AG09309 (cell line): ENCODE results near the gene POLR3B.
A peak's percentile ranks its signal among the peaks of the same experiment; 100 is the strongest.

Source experiments
- DNase-seq: peaks from one replicate; pipeline ENCODE4 v3.0.0-alpha.2; 2010; ENCODE audit warnings: low read depth
- H3K4me3 ChIP-seq: 2 replicates; pipeline ENCODE4 v1.5.1; 2011; ENCODE audit warnings: mild to moderate bottlenecking, low read depth, low read length, moderate library complexity; ENCODE audit not compliant: control insufficient read depth
- TF ChIP-seq, protein P1 (sequence below): IDR thresholded peaks from 2 replicates; pipeline ENCODE4 v1.5.1; 2011; ENCODE audit warnings: mild to moderate bottlenecking, low read depth, low read length, inconsistent platforms; ENCODE audit not compliant: insufficient read depth, control insufficient read depth; ENCODE audit errors: missing control alignments

POLR3B gene

GRCh38 chr12:106329231-106329982 lies 28.1 kb upstream of the POLR3B start:
- TF ChIP-seq, protein P1, sequence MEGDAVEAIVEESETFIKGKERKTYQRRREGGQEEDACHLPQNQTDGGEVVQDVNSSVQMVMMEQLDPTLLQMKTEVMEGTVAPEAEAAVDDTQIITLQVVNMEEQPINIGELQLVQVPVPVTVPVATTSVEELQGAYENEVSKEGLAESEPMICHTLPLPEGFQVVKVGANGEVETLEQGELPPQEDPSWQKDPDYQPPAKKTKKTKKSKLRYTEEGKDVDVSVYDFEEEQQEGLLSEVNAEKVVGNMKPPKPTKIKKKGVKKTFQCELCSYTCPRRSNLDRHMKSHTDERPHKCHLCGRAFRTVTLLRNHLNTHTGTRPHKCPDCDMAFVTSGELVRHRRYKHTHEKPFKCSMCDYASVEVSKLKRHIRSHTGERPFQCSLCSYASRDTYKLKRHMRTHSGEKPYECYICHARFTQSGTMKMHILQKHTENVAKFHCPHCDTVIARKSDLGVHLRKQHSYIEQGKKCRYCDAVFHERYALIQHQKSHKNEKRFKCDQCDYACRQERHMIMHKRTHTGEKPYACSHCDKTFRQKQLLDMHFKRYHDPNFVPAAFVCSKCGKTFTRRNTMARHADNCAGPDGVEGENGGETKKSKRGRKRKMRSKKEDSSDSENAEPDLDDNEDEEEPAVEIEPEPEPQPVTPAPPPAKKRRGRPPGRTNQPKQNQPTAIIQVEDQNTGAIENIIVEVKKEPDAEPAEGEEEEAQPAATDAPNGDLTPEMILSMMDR: no peak
- H3K4me3 ChIP-seq: no peak overlapping the region
- no peak for DNase-seq

DNA sequence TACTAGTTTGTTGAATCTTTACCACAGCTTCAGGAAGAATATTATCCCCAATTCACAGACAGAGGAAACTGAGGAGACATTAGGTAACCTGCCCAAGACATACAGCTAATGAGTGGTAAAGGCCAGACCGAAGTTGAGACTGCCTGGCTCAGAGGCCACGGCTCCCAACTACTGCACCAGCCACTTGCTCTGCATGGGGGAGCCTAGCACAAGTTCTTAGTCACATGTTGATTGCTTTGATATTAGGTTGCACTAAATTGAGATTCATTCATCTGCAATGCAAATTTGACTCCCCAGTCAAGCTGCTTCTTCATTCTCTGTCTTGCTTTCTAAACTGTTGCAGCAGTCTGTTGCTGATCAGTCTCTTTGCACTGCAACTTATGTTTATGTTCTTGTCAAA lies 25.9 kb upstream of the POLR3B start:
- TF ChIP-seq, protein P1: no peak
- no peak for DNase-seq
- H3K4me3 ChIP-seq: no peak overlapping the region

GRCh38 chr12:106332536-106332935 lies 25.0 kb upstream of the POLR3B start:
- no peak for DNase-seq
- H3K4me3 ChIP-seq: no peak overlapping the region
- TF ChIP-seq, protein P1: no peak

- TF ChIP-seq, protein P1: no peak
- H3K4me3 ChIP-seq: no peak overlapping the region
- no peak for DNase-seq
These were observed 24.5 kb upstream of the POLR3B start for GRCh38 chr12:106333010-106333409.

DNA sequence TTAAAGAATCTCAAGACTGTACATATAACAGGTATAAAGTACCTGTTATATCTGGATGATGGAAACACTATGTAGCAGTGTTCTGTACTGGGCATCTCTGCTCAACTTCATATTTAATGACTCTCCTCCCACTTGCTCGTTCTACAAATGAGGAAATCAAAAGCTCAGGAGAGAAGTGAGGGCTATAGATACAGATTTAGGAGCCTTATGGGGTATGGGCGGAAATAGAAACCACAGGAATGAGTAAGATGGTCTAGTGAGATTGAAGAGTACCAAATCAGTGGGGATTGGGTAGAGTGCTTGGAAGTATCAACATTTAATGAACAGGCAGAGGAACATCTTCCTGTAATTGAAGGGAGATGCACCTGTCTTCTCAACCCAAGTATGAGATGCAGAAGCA lies 23.8 kb upstream of the POLR3B start:
- no peak for DNase-seq
- no peak overlapping the region for H3K4me3 ChIP-seq
- TF ChIP-seq, protein P1: no peak

DNA sequence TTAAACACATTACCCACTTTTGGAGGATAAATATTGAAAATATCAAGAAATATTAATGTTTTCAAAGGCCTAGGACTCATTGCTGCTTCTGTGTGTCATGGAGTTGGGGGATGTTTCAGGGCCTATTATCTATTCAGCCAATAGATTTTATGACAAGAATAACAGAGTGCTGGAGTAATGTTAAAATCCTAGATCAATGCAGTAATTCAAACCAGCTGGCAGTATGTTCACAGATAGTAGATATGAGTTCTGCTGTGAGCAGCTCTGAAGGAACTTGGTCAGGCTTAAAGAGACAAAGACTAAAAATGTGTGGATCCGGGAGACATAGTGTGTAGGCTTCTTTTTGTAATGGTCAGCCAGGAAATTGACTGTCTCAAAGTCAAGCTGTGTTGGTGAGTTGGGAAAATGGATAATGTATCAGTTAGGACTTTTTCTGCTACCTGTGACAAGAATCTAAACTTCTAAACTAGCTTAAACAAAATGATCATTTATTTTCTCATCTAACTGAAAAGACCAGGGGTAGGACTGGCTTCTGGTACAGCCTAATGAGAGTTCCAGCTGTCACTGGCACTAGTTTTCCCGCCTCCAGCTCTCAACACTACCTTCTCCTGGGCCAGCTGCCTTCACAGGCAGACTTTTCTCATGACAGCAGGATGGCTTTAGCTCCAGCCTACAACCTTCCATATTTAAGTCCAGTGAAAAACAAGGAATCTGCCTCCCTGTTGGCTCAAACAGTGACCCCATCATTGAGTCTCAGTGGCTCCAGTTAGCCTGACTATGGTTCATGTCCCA lies 16.3 kb upstream of the POLR3B start:
- peak; percentile 35 for DNase-seq
- H3K4me3 ChIP-seq: no peak overlapping the region
- TF ChIP-seq, protein P1: no peak
